LNCaP clone FGC (cell line): ENCODE measurements around the gene KBTBD12.
A peak's percentile ranks its signal among the peaks of the same experiment; 100 is the strongest.

Experiments used
- DNase-seq: peaks from one replicate; pipeline ENCODE4 v3.0.0-alpha.2; 2011; ENCODE audit warnings: low read depth
- H3K4me3 ChIP-seq: 2 replicates; pipeline ENCODE4 v1.5.1; 2011; ENCODE audit warnings: mild to moderate bottlenecking, low read depth, low read length, control low read depth
- CTCF ChIP-seq: IDR thresholded peaks from 2 replicates; pipeline ENCODE4 v1.5.1; 2012; ENCODE audit warnings: mild to moderate bottlenecking; ENCODE audit not compliant: control insufficient read depth, insufficient read depth; ENCODE audit errors: extremely low read depth

The KBTBD12 gene

GRCh38 chr3:127992127-127992526 is 77.1 kb downstream of the KBTBD12 start:
- DNase-seq: no peak
- no peak overlapping the region for H3K4me3 ChIP-seq
- no peak for TF ChIP-seq CTCF

- H3K4me3 ChIP-seq: no peak overlapping the region
- TF ChIP-seq CTCF: no peak
- DNase-seq: no peak
Measured at GRCh38 chr3:127994011-127994410, 79.0 kb downstream of the KBTBD12 start.

GRCh38 chr3:127997016-127997415 is 82.0 kb downstream of the KBTBD12 start:
- no peak for TF ChIP-seq CTCF
- no peak for DNase-seq

GRCh38 chr3:127997961-127998360 is 82.9 kb downstream of the KBTBD12 start:
- no peak for TF ChIP-seq CTCF
- H3K4me3 ChIP-seq: no peak overlapping the region
- DNase-seq: peak; percentile 13

More at GRCh38 chr3:127997016-127997415, 82.0 kb downstream of the KBTBD12 start:
- H3K4me3 ChIP-seq: no peak overlapping the region

- no peak for DNase-seq
- no peak overlapping the region for H3K4me3 ChIP-seq
- no peak for TF ChIP-seq CTCF
Measured at GRCh38 chr3:127998596-127998995, 83.6 kb downstream of the KBTBD12 start.

- no peak overlapping the region for H3K4me3 ChIP-seq
- TF ChIP-seq CTCF: no peak
- no peak for DNase-seq
Measured at GRCh38 chr3:127999509-128000106, 84.6 kb downstream of the KBTBD12 start.

- TF ChIP-seq CTCF: no peak
- DNase-seq: no peak
- H3K4me3 ChIP-seq: no peak overlapping the region
Measured at GRCh38 chr3:128001576-128001975, 86.5 kb downstream of the KBTBD12 start.
